Measurements from ENCODE around the gene SMC6. TPM values are rescaled to one million over a fixed set of nuclear protein-coding genes. Genes with fewer than 3 reads are reported as not detected.
A peak's percentile ranks its signal among the peaks of the same experiment; 100 is the strongest.

Gene SMC6
- total and polyA plus RNA-seq, 12 donors = 4.2 to 18.6 (median 7.6) TPM

DNA sequence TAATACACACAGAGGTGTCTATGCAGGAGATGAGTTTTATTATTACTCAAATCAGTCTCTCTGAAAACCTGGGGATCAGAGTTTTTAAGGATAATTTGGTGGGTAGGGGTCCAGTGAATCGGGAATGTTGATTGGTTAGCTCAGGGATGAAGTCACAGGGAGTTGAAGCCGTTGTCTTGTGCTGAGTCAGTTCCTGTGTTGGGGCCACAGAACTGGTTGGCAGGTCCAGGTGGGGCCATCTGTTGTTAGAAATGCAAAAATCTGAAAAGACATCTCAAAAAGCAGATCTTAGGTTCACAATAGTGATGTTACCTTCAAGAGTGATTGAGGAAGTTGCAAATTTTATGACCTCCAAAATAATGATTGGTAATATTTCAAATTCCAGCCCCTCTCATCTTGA lies 126.2 kb downstream of the SMC6 start:
- H3K36me3 ChIP-seq (replicated peaks in 1 of 2) = no peaks in the 10 kb centered on the region
- TF ChIP-seq, protein P1, sequence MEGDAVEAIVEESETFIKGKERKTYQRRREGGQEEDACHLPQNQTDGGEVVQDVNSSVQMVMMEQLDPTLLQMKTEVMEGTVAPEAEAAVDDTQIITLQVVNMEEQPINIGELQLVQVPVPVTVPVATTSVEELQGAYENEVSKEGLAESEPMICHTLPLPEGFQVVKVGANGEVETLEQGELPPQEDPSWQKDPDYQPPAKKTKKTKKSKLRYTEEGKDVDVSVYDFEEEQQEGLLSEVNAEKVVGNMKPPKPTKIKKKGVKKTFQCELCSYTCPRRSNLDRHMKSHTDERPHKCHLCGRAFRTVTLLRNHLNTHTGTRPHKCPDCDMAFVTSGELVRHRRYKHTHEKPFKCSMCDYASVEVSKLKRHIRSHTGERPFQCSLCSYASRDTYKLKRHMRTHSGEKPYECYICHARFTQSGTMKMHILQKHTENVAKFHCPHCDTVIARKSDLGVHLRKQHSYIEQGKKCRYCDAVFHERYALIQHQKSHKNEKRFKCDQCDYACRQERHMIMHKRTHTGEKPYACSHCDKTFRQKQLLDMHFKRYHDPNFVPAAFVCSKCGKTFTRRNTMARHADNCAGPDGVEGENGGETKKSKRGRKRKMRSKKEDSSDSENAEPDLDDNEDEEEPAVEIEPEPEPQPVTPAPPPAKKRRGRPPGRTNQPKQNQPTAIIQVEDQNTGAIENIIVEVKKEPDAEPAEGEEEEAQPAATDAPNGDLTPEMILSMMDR (IDR thresholded peaks at IDR 0.05) = no peak
- TF ChIP-seq POLR2A (IDR thresholded peaks at IDR 0.05) = no peak
- H3K27ac ChIP-seq = no peak overlapping the region
- no peaks in the 10 kb centered on the region for H3K4me1 ChIP-seq (replicated peaks in 1 of 2)
- no peak for DNase-seq
- H3K9me3 ChIP-seq (replicated peaks in 1 of 3) = no peaks in the 10 kb centered on the region
- H3K4me3 ChIP-seq = no peak overlapping the region
- intact Hi-C loops (cut with DNase I) = no loop called here
- WGBS, 4 donors = 45 to 60% (median 53%) methylated on average over 2 of the region's 2 CpGs
- no peaks in the 10 kb centered on the region for H3K27me3 ChIP-seq

DNA sequence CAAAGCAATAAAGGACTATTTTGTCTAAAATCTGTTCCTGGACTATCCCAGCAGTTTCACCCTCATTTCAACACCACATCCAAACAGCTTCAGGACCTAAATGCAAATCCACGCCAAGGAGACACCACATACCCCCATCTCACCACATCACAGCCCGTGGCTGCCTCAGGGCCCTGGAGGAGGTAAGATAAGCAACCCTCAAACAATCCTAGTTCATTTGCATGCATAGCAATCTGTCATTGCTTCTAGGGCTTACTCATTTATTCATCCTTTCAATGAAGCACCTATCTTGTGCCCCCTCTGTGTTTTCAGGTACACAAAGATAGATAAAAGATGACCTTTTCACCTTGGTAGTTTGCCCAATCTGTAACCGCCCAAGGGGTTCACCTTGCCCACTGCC lies 126.6 kb downstream of the SMC6 start:
- no peaks in the 10 kb centered on the region for H3K27me3 ChIP-seq
- intact Hi-C loops (cut with DNase I) = no loop called here
- no peak for DNase-seq
- no peaks in the 10 kb centered on the region for H3K9me3 ChIP-seq (replicated peaks in 1 of 3)
- no peaks in the 10 kb centered on the region for H3K36me3 ChIP-seq (replicated peaks in 1 of 2)
- 75 to 83% (median 79%) methylated on average over 3 of the region's 3 CpGs for WGBS, 4 donors
- no peak for TF ChIP-seq POLR2A (IDR thresholded peaks at IDR 0.05)
- TF ChIP-seq, protein P1 (IDR thresholded peaks at IDR 0.05) = no peak
- no peaks in the 10 kb centered on the region for H3K4me1 ChIP-seq (replicated peaks in 1 of 2)
- H3K4me3 ChIP-seq = no peak overlapping the region
- no peak overlapping the region for H3K27ac ChIP-seq

DNA sequence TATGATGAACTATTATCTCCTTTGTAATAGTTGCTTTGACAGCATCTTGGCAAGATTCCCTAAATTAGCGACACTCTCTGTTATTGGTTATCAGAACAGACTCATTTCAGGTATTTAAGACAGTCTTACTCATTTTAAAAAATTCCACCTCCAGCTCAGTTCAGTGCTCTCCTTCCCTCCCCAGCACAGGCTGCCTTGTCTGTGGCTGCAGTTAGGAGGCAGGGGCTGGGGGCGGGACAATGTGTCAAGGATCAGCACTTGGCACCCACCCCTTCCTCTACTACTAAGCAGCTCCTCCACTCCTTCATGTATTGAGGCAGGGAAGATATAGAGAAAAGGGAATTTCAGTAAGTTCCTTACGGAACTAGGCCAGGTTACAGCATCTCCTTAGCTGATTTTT lies 128.2 kb downstream of the SMC6 start:
- H3K36me3 ChIP-seq (replicated peaks in 1 of 2) = no peaks in the 10 kb centered on the region
- WGBS, 4 donors = 68 to 74% (median 69%) methylated on average over 3 of the region's 3 CpGs
- no peaks in the 10 kb centered on the region for H3K27me3 ChIP-seq
- H3K9me3 ChIP-seq (replicated peaks in 1 of 3) = no peaks in the 10 kb centered on the region
- TF ChIP-seq, protein P1 (IDR thresholded peaks at IDR 0.05) = no peak
- TF ChIP-seq POLR2A (IDR thresholded peaks at IDR 0.05) = no peak
- intact Hi-C loops (cut with DNase I) = no loop called here
- DNase-seq = no peak
- no peak overlapping the region for H3K27ac ChIP-seq
- no peak overlapping the region for H3K4me3 ChIP-seq
- H3K4me1 ChIP-seq (replicated peaks in 1 of 2) = peaks cover 0 to 7% of the 10 kb centered on the region in 2 donors

DNA sequence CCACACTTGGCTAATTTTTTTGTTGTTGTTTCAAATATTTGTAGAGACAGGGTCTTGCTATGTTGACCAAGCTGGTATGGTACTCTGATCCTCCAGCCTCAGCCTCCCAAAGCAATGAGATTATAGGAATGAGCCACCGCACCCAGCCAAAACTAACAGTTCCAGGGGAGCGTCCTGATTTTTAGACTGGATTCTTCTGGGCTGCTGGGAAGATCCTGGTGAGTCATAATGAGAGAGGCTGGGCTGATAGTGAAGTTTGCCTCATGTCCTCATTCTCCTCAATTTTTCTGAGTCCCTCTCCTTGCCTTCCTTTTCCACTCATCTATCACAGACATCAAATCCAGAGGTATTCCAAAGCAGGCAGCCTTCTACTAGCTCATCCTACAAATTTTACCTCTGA lies 131.8 kb downstream of the SMC6 start:
- H3K4me3 ChIP-seq = no peak overlapping the region
- DNase-seq = peak in 3 of 7 donors; percentile 7 to 36 (median 34)
- peaks cover 0 to 10% of the 10 kb centered on the region in 2 donors for H3K4me1 ChIP-seq (replicated peaks in 1 of 2)
- no peaks in the 10 kb centered on the region for H3K9me3 ChIP-seq (replicated peaks in 1 of 3)
- TF ChIP-seq, protein P1 (IDR thresholded peaks at IDR 0.05) = no peak
- no peak for TF ChIP-seq POLR2A (IDR thresholded peaks at IDR 0.05)
- 49 to 68% (median 60%) methylated on average over 2 of the region's 2 CpGs for WGBS, 4 donors
- intact Hi-C loops (cut with DNase I) = no loop called here
- no peaks in the 10 kb centered on the region for H3K36me3 ChIP-seq (replicated peaks in 1 of 2)
- H3K27me3 ChIP-seq = no peaks in the 10 kb centered on the region
- H3K27ac ChIP-seq = peak overlapping the region in 2 of 5 donors; percentile 5 to 34

All from adrenal gland (tissue), 12 donors.